NOMO-1 (cell line): ENCODE results near the gene SPOCK1.
A peak's percentile ranks its signal among the peaks of the same experiment; 100 is the strongest.

Source experiments
- DNase-seq, 2 experiments: peaks; one replicate each; lab custom pipeline; 2025; ENCODE audit not compliant: unreplicated experiment in 2 of 2; lab: John Stamatoyannopoulos, UW

The SPOCK1 gene

GRCh38 chr5:137446615-137447014 is 52.5 kb downstream of the SPOCK1 start:
- peak; percentile 18 to 56 for DNase-seq

- peak in 1 of 2 experiments; percentile 22 for DNase-seq
Measured at GRCh38 chr5:137446151-137446550, 53.0 kb downstream of the SPOCK1 start.

- DNase-seq = no peak
Measured at GRCh38 chr5:137442660-137443059, 56.5 kb downstream of the SPOCK1 start.

GRCh38 chr5:137441476-137441875 is 57.6 kb downstream of the SPOCK1 start:
- no peak for DNase-seq

- DNase-seq = no peak
Measured at GRCh38 chr5:137440795-137441194, 58.3 kb downstream of the SPOCK1 start.

GRCh38 chr5:137439645-137440044 is 59.5 kb downstream of the SPOCK1 start:
- DNase-seq = no peak

GRCh38 chr5:137438932-137439331 is 60.2 kb downstream of the SPOCK1 start:
- DNase-seq = peak in 1 of 2 experiments; percentile 39

- no peak for DNase-seq
Measured at GRCh38 chr5:137437774-137438173, 61.4 kb downstream of the SPOCK1 start.

- no peak for DNase-seq
Measured at GRCh38 chr5:137433539-137433938, 65.6 kb downstream of the SPOCK1 start.

- DNase-seq = no peak
Measured at GRCh38 chr5:137432376-137432775, 66.8 kb downstream of the SPOCK1 start.

- DNase-seq = no peak
Measured at GRCh38 chr5:137431051-137431450, 68.1 kb downstream of the SPOCK1 start.

GRCh38 chr5:137415231-137415681 is 83.9 kb downstream of the SPOCK1 start:
- no peak for DNase-seq

- no peak for DNase-seq
Measured at GRCh38 chr5:137414112-137414755, 84.9 kb downstream of the SPOCK1 start.

- no peak for DNase-seq
Measured at GRCh38 chr5:137412136-137412535, 87.0 kb downstream of the SPOCK1 start.

GRCh38 chr5:137410234-137411010 is 88.7 kb downstream of the SPOCK1 start:
- no peak for DNase-seq

GRCh38 chr5:137409736-137410135 is 89.4 kb downstream of the SPOCK1 start:
- DNase-seq = no peak

- DNase-seq = no peak
Measured at GRCh38 chr5:137407090-137407489, 92.0 kb downstream of the SPOCK1 start.

GRCh38 chr5:137405393-137405792 is 93.7 kb downstream of the SPOCK1 start:
- DNase-seq = no peak

- no peak for DNase-seq
Measured at GRCh38 chr5:137403869-137404268, 95.3 kb downstream of the SPOCK1 start.

GRCh38 chr5:137402436-137403187 is 96.5 kb downstream of the SPOCK1 start:
- DNase-seq = peak in 1 of 2 experiments; percentile 4

GRCh38 chr5:137401946-137402345 is 97.2 kb downstream of the SPOCK1 start:
- no peak for DNase-seq
